ENCODE data around the gene UTF1.

DNA sequence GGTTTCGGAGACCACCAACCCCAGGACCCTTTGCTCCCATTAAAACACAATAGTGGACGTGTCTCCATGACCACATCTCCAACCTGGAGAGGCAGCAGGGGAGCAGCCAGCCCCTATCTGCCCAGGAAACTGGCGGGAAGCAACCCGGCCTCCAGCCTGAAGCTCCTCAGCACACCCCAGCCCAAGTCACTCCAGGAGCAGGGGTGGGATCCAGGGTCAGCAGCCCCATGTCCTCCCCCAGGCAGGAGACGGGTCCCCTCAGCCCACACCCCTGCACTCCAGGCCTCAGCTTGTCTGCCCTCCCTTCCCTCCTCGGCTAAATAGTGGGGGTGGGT, 46.0 kb downstream of the UTF1 start:
- TF ChIP-seq POLR2A (IDR thresholded peaks at IDR 0.05; ENCODE audit: low read length) (no peak), GATA1 (IDR thresholded peaks at IDR 0.05; ENCODE audit: low read depth, low read length) (no peak)

All from erythroblast (primary cell).